HEK293 (cell line): ENCODE results near the gene GRB10.

Experiments used
- CTCF ChIA-PET: fragments of 350-600 bp; formaldehyde crosslinking; extraction: SDS; loops from one replicate; lab custom pipeline; 2021; ENCODE audit warnings: antibody characterized with exemption; lab: Yijun Ruan, JAX
- POLR2A ChIA-PET: fragments of 300-600 bp; formaldehyde crosslinking; extraction: SDS; loops from one replicate; lab custom pipeline; 2020; ENCODE audit warnings: antibody characterized with exemption, inconsistent platforms; lab: Yijun Ruan, JAX
- H3K27ac ChIP-seq: fragments of 200-500 bp; sonication (Bioruptor generic); 2 replicates; pipeline ENCODE4 v1.5.1; 2014; ENCODE audit warnings: low read depth, low read length, control low read depth, inconsistent platforms; ENCODE audit errors: extremely low read depth
- H3K36me3 ChIP-seq, 2 experiments: fragments of 200-500 bp in 1 of 2; sonication (Bioruptor generic) in 1 of 2; 1 replicate in 1 of 2; 2 replicates in 1 of 2; pipeline ENCODE4 v1.5.1; 2014 to 2017; ENCODE audit warnings: inconsistent platforms in 2 of 2, low read length in 2 of 2; ENCODE audit not compliant: control insufficient read depth in 2 of 2, insufficient read depth in 1 of 2
- H3K4me1 ChIP-seq: fragments of 200-500 bp; sonication (Bioruptor generic); 2 replicates; pipeline ENCODE4 v1.5.1; 2014; ENCODE audit warnings: mild to moderate bottlenecking, low read length, inconsistent platforms; ENCODE audit not compliant: control insufficient read depth, insufficient read depth
- H3K4me3 ChIP-seq: 2 replicates; pipeline ENCODE4 v1.5.1; 2011; ENCODE audit warnings: low read depth, mild to moderate bottlenecking, control low read depth, low read length, moderate library complexity
- H3K9me3 ChIP-seq: fragments of 200-500 bp; sonication (Bioruptor generic); 2 replicates; pipeline ENCODE4 v1.5.1; 2014; ENCODE audit warnings: low read depth, low read length, inconsistent platforms; ENCODE audit not compliant: control insufficient read depth, insufficient read depth
- GLI2 ChIP-seq: fragments of 450-650 bp; formaldehyde crosslinking; IDR thresholded peaks from 2 replicates; pipeline ENCODE4; 2017; ENCODE audit warnings: missing biosample characterization, missing genetic modification characterization, low read depth, borderline replicate concordance
- HOXD13 ChIP-seq: sonication (generic); formaldehyde crosslinking; IDR thresholded peaks from 2 replicates; pipeline ENCODE4 v1.8.0; 2022; ENCODE audit warnings: missing genetic modification reagents, borderline replicate concordance
- KLF16 ChIP-seq: fragments of 450-650 bp; formaldehyde crosslinking; IDR thresholded peaks from 2 replicates; pipeline ENCODE4 v1.5.1; 2017; ENCODE audit warnings: missing biosample characterization, missing genetic modification characterization
- MZF1 ChIP-seq: fragments of 450-650 bp; formaldehyde crosslinking; IDR thresholded peaks from 2 replicates; pipeline ENCODE4 v1.5.1; 2017; ENCODE audit warnings: missing biosample characterization, missing genetic modification characterization, borderline replicate concordance
- OSR2 ChIP-seq: fragments of 450-650 bp; formaldehyde crosslinking; IDR thresholded peaks from 2 replicates; pipeline ENCODE4 v1.5.1; 2016; ENCODE audit warnings: missing biosample characterization, missing genetic modification characterization
- OVOL3 ChIP-seq: fragments of 450-650 bp; formaldehyde crosslinking; IDR thresholded peaks from 2 replicates; pipeline ENCODE4 v1.5.1; 2016; ENCODE audit warnings: missing biosample characterization, missing genetic modification characterization
- PRDM1 ChIP-seq: fragments of 450-650 bp; formaldehyde crosslinking; IDR thresholded peaks from 2 replicates; pipeline ENCODE4; 2016; ENCODE audit warnings: missing biosample characterization, missing genetic modification characterization
- SP2 ChIP-seq: fragments of 450-650 bp; formaldehyde crosslinking; IDR thresholded peaks from 2 replicates; pipeline ENCODE4 v1.5.1; 2016; ENCODE audit warnings: missing biosample characterization, missing genetic modification characterization
- TCF7L2 ChIP-seq: IDR thresholded peaks from 2 replicates; pipeline ENCODE4 v1.6.1; 2011; ENCODE audit warnings: low read depth, mild to moderate bottlenecking, inconsistent platforms, low read length, moderate library complexity, borderline replicate concordance
- ZBTB17 ChIP-seq: fragments of 450-650 bp; formaldehyde crosslinking; IDR thresholded peaks from 2 replicates; pipeline ENCODE4 v1.5.1; 2016; ENCODE audit warnings: missing biosample characterization, missing genetic modification characterization
- ZFHX2 ChIP-seq: fragments of 450-650 bp; formaldehyde crosslinking; conservative IDR thresholded peaks from 2 replicates; pipeline ENCODE4 v1.5.1; 2016; ENCODE audit warnings: missing biosample characterization, missing genetic modification characterization
- ZNF133 ChIP-seq: fragments of 450-650 bp; formaldehyde crosslinking; IDR thresholded peaks from 2 replicates; pipeline ENCODE4 v1.5.1; 2016; ENCODE audit warnings: missing biosample characterization, missing genetic modification characterization
- ZNF138 ChIP-seq: fragments of 450-650 bp; formaldehyde crosslinking; IDR thresholded peaks from 2 replicates; pipeline ENCODE4 v1.5.1; 2016; ENCODE audit warnings: missing biosample characterization, missing genetic modification characterization, borderline replicate concordance
- ZNF214 ChIP-seq: fragments of 450-650 bp; formaldehyde crosslinking; IDR thresholded peaks from 2 replicates; pipeline ENCODE4 v1.5.1; 2017; ENCODE audit warnings: missing biosample characterization, mild to moderate bottlenecking, missing genetic modification characterization, borderline replicate concordance
- ZNF248 ChIP-seq: fragments of 450-650 bp; formaldehyde crosslinking; IDR thresholded peaks from 2 replicates; pipeline ENCODE4 v1.5.1; 2017; ENCODE audit warnings: missing biosample characterization, missing genetic modification characterization
- ZNF311 ChIP-seq: fragments of 450-650 bp; formaldehyde crosslinking; IDR thresholded peaks from 2 replicates; pipeline ENCODE4 v1.5.1; 2017; ENCODE audit warnings: missing biosample characterization, missing genetic modification characterization, borderline replicate concordance
- ZNF324 ChIP-seq: fragments of 450-650 bp; formaldehyde crosslinking; IDR thresholded peaks from 2 replicates; pipeline ENCODE4 v1.5.1; 2016; ENCODE audit warnings: missing biosample characterization, missing genetic modification characterization
- ZNF341 ChIP-seq: fragments of 450-650 bp; formaldehyde crosslinking; IDR thresholded peaks from 2 replicates; pipeline ENCODE4; 2016; ENCODE audit warnings: low read depth, missing biosample characterization, missing genetic modification characterization
- ZNF48 ChIP-seq: fragments of 450-650 bp; formaldehyde crosslinking; IDR thresholded peaks from 2 replicates; pipeline ENCODE4 v1.5.1; 2016; ENCODE audit warnings: missing biosample characterization, missing genetic modification characterization
- ZNF549 ChIP-seq: fragments of 450-650 bp; IDR thresholded peaks from 2 replicates; pipeline ENCODE4 v1.5.1; 2018; ENCODE audit warnings: missing biosample characterization, missing genetic modification characterization, mild to moderate bottlenecking, inconsistent platforms, moderate library complexity
- ZNF555 ChIP-seq: fragments of 450-650 bp; formaldehyde crosslinking; conservative IDR thresholded peaks from 2 replicates; pipeline ENCODE4 v1.5.1; 2017; ENCODE audit warnings: missing biosample characterization, mild to moderate bottlenecking, missing genetic modification characterization, inconsistent platforms
- ZNF558 ChIP-seq: fragments of 450-650 bp; formaldehyde crosslinking; IDR thresholded peaks from 2 replicates; pipeline ENCODE4 v1.5.1; 2016; ENCODE audit warnings: missing biosample characterization, missing genetic modification characterization
- ZNF600 ChIP-seq: fragments of 450-650 bp; formaldehyde crosslinking; IDR thresholded peaks from 2 replicates; pipeline ENCODE4 v1.5.1; 2016; ENCODE audit warnings: missing biosample characterization, missing genetic modification characterization
- ZNF626 ChIP-seq: fragments of 450-650 bp; sonication (Bioruptor Pico); formaldehyde crosslinking; IDR thresholded peaks from 2 replicates; pipeline ENCODE4 v1.5.1; 2018; ENCODE audit warnings: missing biosample characterization, missing genetic modification characterization, inconsistent platforms
- ZNF768 ChIP-seq: fragments of 450-650 bp; formaldehyde crosslinking; IDR thresholded peaks from 2 replicates; pipeline ENCODE4 v1.5.1; 2018; ENCODE audit warnings: missing biosample characterization, mild to moderate bottlenecking, missing genetic modification characterization
- ZNF777 ChIP-seq: fragments of 450-650 bp; formaldehyde crosslinking; IDR thresholded peaks from 2 replicates; pipeline ENCODE4 v1.5.1; 2017; ENCODE audit warnings: missing biosample characterization, missing genetic modification characterization, borderline replicate concordance
- ZNF830 ChIP-seq: fragments of 450-650 bp; IDR thresholded peaks from 2 replicates; pipeline ENCODE4 v1.5.0; 2018; ENCODE audit warnings: missing biosample characterization, missing genetic modification characterization, low read depth, mild to moderate bottlenecking, moderate library complexity
- ZXDB ChIP-seq: fragments of 450-650 bp; formaldehyde crosslinking; IDR thresholded peaks from 2 replicates; pipeline ENCODE4 v1.5.1; 2016; ENCODE audit warnings: missing biosample characterization, missing genetic modification characterization
- TF ChIP-seq, protein P1 (sequence below): fragments of 450-650 bp; formaldehyde crosslinking; IDR thresholded peaks from 2 replicates; pipeline ENCODE4 v1.5.1; 2016; ENCODE audit warnings: missing biosample characterization, missing genetic modification characterization, borderline replicate concordance
- TF ChIP-seq, protein P2 (sequence below): fragments of 450-650 bp; formaldehyde crosslinking; IDR thresholded peaks from 2 replicates; pipeline ENCODE4 v1.5.1; 2017; ENCODE audit warnings: missing biosample characterization, mild to moderate bottlenecking, missing genetic modification characterization, moderate library complexity
- TF ChIP-seq, protein P3 (sequence below): fragments of 450-650 bp; formaldehyde crosslinking; IDR thresholded peaks from 2 replicates; pipeline ENCODE4 v1.5.1; 2017; ENCODE audit warnings: missing biosample characterization, missing genetic modification characterization

Gene GRB10

DNA sequence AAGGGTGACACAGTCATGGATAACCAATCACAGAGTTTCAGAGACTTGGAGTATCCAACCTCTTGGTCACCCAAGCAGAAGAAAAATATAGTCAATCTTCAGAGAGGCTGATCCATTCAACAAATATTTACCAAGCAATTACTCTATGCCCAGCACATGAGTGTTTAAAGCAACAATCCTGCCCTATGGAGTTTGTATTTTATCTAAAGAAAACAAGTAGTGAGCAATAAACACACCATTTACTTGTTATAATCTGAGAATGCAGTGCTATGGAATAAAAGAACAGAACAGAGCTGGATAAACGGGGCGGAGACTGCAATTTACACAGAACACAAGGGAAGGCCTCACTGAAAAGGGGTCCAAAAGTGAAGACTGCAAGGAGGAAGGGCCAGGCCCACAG is 63.8 kb downstream of the GRB10 start (continued):
- TF ChIP-seq, protein P1, sequence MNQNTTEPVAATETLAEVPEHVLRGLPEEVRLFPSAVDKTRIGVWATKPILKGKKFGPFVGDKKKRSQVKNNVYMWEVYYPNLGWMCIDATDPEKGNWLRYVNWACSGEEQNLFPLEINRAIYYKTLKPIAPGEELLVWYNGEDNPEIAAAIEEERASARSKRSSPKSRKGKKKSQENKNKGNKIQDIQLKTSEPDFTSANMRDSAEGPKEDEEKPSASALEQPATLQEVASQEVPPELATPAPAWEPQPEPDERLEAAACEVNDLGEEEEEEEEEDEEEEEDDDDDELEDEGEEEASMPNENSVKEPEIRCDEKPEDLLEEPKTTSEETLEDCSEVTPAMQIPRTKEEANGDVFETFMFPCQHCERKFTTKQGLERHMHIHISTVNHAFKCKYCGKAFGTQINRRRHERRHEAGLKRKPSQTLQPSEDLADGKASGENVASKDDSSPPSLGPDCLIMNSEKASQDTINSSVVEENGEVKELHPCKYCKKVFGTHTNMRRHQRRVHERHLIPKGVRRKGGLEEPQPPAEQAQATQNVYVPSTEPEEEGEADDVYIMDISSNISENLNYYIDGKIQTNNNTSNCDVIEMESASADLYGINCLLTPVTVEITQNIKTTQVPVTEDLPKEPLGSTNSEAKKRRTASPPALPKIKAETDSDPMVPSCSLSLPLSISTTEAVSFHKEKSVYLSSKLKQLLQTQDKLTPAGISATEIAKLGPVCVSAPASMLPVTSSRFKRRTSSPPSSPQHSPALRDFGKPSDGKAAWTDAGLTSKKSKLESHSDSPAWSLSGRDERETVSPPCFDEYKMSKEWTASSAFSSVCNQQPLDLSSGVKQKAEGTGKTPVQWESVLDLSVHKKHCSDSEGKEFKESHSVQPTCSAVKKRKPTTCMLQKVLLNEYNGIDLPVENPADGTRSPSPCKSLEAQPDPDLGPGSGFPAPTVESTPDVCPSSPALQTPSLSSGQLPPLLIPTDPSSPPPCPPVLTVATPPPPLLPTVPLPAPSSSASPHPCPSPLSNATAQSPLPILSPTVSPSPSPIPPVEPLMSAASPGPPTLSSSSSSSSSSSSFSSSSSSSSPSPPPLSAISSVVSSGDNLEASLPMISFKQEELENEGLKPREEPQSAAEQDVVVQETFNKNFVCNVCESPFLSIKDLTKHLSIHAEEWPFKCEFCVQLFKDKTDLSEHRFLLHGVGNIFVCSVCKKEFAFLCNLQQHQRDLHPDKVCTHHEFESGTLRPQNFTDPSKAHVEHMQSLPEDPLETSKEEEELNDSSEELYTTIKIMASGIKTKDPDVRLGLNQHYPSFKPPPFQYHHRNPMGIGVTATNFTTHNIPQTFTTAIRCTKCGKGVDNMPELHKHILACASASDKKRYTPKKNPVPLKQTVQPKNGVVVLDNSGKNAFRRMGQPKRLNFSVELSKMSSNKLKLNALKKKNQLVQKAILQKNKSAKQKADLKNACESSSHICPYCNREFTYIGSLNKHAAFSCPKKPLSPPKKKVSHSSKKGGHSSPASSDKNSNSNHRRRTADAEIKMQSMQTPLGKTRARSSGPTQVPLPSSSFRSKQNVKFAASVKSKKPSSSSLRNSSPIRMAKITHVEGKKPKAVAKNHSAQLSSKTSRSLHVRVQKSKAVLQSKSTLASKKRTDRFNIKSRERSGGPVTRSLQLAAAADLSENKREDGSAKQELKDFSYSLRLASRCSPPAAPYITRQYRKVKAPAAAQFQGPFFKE (tag by site-specific recombination) = no peak
- TF ChIP-seq ZNF248 (tag by site-specific recombination) (no peak), ZNF777 (tag by site-specific recombination) (no peak), ZNF830 (tag by site-specific recombination) (no peak), ZNF341 (tag by site-specific recombination) (peak; percentile 27; the same call in 1 of the 2 replicates), ZXDB (tag by site-specific recombination) (peak; percentile 60), OSR2 (tag by site-specific recombination) (peak; percentile 81), ZNF555 (tag by site-specific recombination) (no peak), GLI2 (tag by site-specific recombination) (peak; percentile 88), PRDM1 (no peak), OVOL3 (tag by site-specific recombination) (peak; percentile 78; the same call in 1 of the 2 replicates), TCF7L2 (peak; percentile 41; the same call in 1 of the 2 replicates), ZNF600 (tag by site-specific recombination) (peak; percentile 80), HOXD13 (no peak)

DNA sequence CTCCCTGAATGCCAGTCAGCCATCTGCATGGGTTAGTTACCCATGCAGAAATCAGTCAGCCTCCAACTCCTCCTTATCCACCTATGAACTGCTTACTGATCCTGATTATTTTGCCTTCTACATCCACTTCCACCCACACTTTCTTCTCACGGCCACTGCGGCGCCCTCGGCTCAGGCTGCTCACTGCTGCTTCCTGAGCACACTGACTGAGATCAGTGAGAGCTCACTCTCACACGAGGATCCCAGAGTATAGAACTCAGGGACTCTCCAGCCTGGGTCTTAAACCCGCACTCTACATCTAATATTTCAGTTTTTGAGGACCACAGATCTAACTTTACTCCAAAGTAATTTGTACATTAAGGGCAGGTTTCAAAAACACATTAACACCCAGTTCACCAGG is 64.4 kb downstream of the GRB10 start:
- ChIA-PET POLR2A (no interaction called here), CTCF (no interaction called here)
- H3K27ac ChIP-seq = no peak overlapping the region
- no peak overlapping the region for H3K4me3 ChIP-seq
- H3K4me1 ChIP-seq = peaks cover 24% of the 10 kb centered on the region
- no peaks in the 10 kb centered on the region for H3K9me3 ChIP-seq
- H3K36me3 ChIP-seq = no peaks in the 10 kb centered on the region
- TF ChIP-seq ZBTB17 (peak; percentile 81), KLF16 (no peak), ZFHX2 (tag by site-specific recombination) (peak; percentile 63), ZNF48 (tag by site-specific recombination) (no peak), ZNF549 (tag by site-specific recombination) (no peak), SP2 (tag by site-specific recombination) (no peak), ZNF133 (no peak), ZNF324 (no peak), MZF1 (tag by site-specific recombination) (no peak), ZNF558 (tag by site-specific recombination) (no peak), ZNF311 (tag by site-specific recombination) (no peak), ZNF626 (tag by site-specific recombination) (no peak), ZNF768 (tag by site-specific recombination) (no peak), ZNF214 (no peak), ZNF138 (no peak)
- TF ChIP-seq, protein P2, sequence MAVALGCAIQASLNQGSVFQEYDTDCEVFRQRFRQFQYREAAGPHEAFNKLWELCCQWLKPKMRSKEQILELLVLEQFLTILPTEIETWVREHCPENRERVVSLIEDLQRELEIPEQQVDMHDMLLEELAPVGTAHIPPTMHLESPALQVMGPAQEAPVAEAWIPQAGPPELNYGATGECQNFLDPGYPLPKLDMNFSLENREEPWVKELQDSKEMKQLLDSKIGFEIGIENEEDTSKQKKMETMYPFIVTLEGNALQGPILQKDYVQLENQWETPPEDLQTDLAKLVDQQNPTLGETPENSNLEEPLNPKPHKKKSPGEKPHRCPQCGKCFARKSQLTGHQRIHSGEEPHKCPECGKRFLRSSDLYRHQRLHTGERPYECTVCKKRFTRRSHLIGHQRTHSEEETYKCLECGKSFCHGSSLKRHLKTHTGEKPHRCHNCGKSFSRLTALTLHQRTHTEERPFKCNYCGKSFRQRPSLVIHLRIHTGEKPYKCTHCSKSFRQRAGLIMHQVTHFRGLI (tag by site-specific recombination) = no peak
- TF ChIP-seq, protein P3, sequence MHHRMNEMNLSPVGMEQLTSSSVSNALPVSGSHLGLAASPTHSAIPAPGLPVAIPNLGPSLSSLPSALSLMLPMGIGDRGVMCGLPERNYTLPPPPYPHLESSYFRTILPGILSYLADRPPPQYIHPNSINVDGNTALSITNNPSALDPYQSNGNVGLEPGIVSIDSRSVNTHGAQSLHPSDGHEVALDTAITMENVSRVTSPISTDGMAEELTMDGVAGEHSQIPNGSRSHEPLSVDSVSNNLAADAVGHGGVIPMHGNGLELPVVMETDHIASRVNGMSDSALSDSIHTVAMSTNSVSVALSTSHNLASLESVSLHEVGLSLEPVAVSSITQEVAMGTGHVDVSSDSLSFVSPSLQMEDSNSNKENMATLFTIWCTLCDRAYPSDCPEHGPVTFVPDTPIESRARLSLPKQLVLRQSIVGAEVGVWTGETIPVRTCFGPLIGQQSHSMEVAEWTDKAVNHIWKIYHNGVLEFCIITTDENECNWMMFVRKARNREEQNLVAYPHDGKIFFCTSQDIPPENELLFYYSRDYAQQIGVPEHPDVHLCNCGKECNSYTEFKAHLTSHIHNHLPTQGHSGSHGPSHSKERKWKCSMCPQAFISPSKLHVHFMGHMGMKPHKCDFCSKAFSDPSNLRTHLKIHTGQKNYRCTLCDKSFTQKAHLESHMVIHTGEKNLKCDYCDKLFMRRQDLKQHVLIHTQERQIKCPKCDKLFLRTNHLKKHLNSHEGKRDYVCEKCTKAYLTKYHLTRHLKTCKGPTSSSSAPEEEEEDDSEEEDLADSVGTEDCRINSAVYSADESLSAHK (tag by site-specific recombination) = no peak
